GM19438 (cell line): ENCODE data around the gene HSDL2.
"Not testable (repeated sequence)": the region's sequence is repeated elsewhere in the genome, so short reads cannot be mapped to it uniquely, and the experiment has no call there.

Experiments used
- ATAC-seq: cut with Tn5 transposase; IDR thresholded peaks from one replicate; pipeline ENCODE4 v1.9.1; 2021; ENCODE audit warnings: low read depth; ENCODE audit not compliant: unreplicated experiment

Gene HSDL2

GRCh38 chr9:112393146-112393545 is 13.2 kb downstream of the HSDL2 start:
- not testable (repeated sequence) for ATAC-seq

- no peak for ATAC-seq
Observed at GRCh38 chr9:112396416-112396815, 16.5 kb downstream of the HSDL2 start.

GRCh38 chr9:112396872-112397271 is 17.0 kb downstream of the HSDL2 start:
- ATAC-seq = no peak

- no peak for ATAC-seq
Observed at GRCh38 chr9:112401175-112401815, 21.4 kb downstream of the HSDL2 start.

DNA sequence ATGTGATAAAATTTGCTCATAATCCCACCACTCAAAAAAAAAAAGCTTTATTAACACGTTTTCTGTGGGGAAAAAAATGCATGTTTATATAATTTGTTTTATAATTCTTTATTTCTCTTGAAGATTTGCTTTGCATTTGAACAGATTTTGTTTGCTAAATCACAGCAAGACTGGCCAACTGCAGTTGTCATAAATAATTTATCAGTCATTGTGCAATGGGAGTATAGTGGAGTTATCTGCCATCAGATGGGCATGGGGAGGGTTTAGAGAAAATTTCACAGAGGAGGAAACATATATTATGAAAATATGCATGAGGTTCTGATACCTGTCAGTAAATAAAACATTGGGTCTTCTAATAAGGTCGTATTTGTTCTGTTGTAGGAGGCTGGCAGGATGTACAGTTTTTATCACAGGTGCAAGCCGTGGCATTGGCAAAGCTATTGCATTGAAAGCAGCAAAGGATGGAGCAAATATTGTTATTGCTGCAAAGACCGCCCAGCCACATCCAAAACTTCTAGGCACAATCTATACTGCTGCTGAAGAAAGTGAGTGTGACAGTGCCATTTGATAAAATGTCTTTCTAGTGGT is 23.8 kb downstream of the HSDL2 start:
- ATAC-seq = no peak

DNA sequence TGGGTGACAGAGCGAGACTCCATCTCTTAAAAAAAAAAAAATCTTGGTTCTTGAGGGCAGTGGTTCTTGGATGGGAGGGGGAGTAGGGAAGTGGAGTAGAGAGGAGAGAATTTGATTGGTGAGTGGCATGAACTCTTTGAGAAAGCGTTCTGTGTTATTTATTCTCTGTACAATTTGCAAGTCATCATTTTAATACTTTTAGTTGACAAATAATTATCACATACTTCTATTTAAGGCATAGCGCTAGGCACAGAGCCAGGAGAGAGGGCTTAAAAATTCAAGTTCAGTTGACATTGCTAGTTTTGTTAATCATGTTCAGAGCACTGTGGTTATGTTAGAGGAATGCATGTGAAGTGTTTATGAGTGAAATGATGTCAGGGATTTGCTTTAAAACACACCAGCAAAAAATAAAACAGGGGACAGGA is 24.6 kb downstream of the HSDL2 start:
- no peak for ATAC-seq

GRCh38 chr9:112408275-112408674 is 28.4 kb downstream of the HSDL2 start:
- ATAC-seq = no peak

GRCh38 chr9:112408819-112409218 is 28.9 kb downstream of the HSDL2 start:
- ATAC-seq = no peak

- ATAC-seq = no peak
Observed at GRCh38 chr9:112409758-112410157, 29.9 kb downstream of the HSDL2 start.

DNA sequence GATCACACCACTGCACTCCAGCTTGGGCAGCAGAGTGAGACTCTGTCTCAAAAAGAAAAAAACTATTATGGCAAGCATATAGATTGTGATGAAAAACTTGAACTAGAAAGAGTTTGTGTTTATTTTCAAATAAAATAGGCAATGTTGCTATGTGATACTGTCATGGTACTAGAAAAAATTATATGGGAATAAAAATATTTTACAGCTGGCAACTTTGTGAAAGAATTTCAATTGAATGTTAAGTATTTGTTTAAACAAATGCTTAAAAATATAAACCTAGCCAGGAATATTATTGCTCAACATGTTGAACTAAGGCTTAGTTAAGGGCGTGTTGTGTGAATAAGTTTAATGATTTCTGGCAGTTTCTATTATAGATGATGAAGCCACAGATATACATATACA is 31.7 kb downstream of the HSDL2 start:
- no peak for ATAC-seq

- ATAC-seq = not testable (repeated sequence)
Observed at GRCh38 chr9:112413728-112414127, 33.8 kb downstream of the HSDL2 start.

GRCh38 chr9:112420208-112420607 is 40.3 kb downstream of the HSDL2 start:
- ATAC-seq = no peak

DNA sequence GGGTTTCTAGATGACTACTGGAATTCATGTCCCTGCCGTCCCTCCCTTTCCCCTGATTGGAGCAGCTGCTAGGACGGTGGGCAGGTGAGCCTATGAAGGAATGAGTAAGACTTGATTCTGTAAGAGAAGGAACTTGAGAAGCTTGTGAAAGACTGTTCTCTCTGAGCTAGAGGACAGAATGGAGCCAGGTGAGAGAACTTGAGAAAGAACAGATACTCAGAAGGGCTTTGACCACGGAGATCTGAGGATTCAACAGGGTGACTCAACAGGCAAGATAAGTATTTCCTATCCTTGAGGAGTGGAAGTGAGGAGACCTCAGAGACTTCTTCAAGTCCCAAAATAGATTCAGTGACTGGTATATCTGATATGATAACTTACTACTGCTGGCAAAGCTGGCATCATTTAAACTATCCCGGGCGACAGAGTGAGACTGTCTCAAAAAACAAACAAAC is 41.9 kb downstream of the HSDL2 start:
- ATAC-seq = no peak

DNA sequence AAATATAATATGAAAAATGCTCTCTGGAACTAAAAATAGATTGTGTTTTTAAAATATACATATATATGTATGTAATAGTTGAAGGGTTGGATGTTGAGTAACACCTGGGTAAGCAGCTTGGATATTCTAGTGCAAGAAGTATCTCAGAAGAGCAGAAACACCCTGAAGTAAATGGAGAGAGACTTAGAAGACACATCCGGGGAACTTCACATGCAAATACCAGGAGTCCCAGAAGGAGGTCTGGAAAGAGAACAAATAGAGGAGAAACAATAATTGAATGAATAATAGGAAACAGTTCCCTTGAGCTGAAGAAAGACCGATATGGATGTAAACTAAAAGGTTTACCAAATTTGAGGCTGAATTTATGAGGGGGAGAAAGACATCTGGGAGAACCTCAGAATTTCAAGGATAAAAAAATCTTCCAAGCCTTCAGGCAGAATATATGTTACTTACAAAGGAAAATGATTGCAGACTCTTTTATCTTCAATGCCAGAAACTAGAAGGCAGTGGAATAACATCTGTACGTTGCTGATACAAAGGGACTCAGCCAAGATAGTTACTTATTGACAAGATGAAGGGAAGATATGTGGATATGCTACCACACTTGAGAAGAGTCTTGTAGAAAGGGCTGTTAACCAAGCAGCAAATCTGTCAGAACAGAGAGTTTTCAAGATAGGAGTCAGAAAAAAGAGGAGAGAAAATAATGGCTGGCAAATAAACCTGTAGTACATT is 42.7 kb downstream of the HSDL2 start:
- ATAC-seq = no peak

GRCh38 chr9:112430006-112430522 is 50.2 kb downstream of the HSDL2 start:
- no peak for ATAC-seq

DNA sequence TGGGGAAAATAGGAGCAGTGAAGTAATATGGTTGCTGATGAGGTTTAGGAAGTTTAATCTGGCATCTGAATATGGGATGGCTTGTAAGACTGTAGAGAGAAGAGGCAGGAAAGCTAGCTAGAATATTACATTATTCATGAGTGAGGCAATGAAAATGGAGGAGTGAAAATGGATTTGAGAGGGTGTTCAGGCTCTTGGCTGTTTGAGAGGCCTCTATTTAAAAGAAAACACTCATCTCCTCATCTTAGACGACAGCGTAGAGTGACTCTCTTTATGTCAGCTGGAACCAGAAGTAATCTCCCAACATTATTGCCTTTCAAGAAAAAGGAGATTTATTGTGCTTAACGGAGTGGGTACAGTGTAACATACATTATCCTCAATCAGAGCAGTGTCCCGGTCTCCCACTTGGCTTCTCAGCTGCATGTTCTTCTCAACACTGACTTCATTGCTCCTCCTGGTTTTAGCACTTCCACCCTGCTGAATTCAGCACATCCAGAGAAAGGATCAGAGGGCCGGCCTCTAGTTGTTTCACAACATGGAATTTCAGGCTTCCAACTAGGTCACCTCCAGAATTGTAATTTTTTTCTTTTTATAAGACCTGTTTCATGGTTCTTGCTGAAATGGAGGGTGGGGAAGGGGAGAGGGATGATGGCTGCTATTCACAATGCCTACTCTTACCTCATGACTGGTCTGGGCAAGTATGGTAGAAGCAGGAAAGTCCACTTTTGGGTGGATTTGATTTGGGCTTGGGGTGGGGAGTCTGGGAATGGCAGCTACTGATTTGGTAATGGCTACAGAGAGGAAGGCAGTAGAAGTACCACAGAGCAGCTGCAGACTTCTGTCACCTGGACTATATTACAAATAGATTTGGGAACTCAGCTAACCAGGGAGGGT is 53.8 kb downstream of the HSDL2 start:
- ATAC-seq = no peak

GRCh38 chr9:112434487-112434886 is 54.6 kb downstream of the HSDL2 start:
- no peak for ATAC-seq

DNA sequence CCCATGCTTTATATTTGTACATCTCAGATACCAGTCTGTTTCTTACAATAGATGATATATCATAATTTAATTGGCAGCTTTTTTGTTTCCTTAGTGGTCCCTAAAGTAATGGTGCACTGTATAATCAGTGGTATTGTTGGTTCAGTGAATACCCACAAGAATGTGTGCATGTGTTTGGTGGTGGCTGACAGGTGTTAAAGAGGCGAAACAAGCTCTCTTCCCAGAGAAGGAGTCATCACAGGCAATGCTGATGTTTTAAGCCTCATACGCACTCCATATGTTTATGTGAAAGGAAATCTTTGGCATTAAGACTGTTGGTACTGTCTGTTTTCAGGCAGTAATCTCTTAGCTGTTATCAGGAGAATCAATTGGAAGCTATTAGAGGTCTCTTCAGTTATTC is 57.5 kb downstream of the HSDL2 start:
- ATAC-seq = no peak

DNA sequence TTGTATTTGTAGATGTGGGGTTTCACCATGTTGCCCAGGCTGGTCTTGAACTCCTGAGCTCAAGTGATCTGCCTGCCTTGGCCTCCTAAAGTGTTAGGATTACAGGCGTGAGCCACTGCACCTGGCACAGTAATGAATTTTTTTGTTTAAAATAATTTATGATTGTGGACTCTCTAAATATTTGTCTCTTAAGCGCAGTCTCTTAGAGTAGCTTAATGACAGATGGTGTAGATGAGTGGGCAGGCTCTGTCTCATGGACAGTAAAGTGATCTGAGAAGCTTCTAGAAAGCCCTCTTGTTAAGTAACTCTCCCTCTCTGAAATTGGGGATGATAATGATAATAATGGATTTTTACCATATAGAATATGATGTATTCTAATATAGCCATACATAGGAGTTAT is 59.3 kb downstream of the HSDL2 start:
- no peak for ATAC-seq

DNA sequence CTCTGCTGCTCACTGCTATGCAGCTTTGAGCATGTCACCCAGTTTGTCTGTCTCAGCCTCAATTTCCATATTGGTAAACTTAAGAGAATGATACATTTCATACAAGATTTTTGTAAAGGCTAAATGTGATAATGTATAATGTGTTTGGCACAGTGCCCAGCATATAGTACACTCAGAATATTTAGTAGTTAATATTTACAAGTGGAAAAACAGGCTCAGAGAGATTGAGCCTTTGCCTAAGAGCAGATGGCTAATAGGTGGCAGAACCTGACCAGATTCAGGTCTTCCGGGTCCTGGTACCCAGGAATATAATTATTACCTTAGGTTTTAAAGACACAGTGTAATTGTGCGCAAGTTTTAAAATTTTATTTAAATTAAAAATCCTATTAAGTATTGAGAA is 59.9 kb downstream of the HSDL2 start:
- no peak for ATAC-seq

- ATAC-seq = no peak
Observed at GRCh38 chr9:112443200-112443599, 63.3 kb downstream of the HSDL2 start.
